ENCODE measurements around the gene CLTB.
"Not testable (repeated sequence)": the region's sequence is repeated elsewhere in the genome, so short reads cannot be mapped to it uniquely, and the experiment has no call there.

The CLTB gene, protein sequence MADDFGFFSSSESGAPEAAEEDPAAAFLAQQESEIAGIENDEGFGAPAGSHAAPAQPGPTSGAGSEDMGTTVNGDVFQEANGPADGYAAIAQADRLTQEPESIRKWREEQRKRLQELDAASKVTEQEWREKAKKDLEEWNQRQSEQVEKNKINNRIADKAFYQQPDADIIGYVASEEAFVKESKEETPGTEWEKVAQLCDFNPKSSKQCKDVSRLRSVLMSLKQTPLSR

DNA sequence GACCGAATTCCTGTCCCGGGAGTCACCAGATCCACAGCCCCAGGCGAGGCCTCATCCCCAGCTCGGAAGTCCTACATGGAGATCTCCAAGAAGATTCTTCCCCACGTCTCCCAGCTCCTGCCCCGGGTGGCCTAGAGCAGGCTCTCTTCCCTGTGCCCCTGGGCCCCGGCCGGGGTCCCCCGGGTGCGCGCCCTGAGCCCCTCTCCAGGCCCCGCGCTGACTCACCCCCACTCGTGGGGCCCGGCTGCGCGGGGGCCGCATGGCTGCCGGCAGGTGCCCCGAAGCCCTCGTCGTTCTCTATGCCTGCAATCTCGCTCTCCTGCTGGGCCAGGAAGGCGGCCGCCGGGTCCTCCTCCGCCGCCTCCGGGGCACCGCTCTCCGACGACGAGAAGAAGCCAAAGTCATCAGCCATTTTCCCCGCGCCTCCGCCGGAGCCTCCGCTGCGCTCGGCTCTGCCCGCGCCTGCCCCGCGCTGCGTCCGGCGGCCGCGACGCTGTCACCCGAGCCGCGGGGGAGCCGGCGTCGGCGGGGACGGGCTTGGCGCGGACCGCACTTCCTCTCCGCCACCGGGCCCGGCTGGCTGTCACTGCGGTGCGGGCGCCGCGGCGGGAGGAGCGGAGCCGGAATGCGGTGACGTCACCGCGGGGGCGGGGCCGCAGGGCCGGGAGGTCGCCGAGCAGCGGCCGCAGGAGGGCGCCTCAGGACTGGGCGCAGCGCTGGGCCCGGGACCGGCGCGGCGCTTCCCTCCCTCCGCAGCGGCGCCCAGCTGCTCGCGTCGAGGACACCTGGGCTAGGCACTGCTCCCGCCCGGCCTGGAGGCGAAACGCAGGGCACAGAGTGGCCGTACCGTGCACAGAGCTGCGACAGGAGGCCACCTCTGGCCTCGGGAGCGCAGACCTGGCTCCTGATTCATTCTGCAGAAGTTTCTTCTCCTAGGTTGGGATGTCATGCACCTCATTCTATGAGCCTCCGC is at the start of gene CLTB:
TSS of gene CLTB (minus strand) at position 588 of the 973 bp plus-strand sequence. CDS start at position 412, 176 bp downstream.
- DNase-seq (ENCODE audit: low read depth): peak; percentile 92

DNA sequence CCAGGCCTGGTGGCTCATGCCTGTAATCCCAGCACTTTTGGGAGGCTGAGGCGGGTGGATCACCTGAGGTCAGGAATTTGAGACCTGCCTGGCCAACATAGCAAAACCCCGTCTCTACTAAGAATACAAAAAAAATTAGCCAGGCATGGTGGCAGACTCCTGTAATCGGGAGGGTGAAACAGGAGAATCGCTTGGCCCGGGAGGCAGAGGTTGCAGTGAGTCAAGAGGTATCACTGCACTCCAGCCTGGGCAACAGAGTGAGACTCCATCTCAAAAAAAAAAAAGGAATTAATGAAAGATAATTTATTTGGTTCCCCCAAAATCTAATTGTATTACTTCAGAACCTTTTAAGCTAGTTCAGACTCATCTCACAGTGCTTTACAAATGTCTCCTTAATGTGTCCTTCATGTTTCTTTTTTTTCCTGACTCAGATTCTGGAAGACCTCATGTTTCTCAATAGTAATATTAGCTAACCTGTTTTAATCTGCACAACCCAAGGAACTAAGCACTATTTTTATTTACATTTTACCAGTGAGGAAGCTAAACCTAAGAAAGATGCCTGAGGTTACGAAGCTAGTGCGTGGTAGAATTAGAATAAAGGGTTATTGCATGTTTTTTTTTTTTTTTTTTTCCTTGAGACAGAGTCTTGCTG is 46.9 kb upstream of the CLTB start:
- DNase-seq (ENCODE audit: low read depth): no peak

DNA sequence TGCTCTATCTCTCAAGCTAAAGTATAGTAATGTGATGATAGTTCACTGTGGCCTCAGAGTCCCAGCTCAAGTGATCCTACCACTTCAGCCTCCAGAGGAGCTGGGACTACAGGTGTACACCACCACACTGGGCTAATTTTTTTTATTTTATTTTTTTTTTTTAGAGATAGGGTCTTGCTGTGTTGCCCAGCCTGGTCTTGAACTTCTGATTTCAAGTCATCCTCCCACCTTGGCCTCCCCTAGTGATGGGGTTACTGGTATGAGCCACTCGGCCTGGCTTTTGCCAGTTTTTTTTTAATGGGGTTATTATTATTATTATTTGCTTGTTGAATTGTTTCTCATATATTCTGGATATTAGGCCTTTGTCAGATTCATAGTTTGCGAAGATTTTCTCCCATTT is 45.0 kb upstream of the CLTB start:
- DNase-seq (ENCODE audit: low read depth): no peak

DNA sequence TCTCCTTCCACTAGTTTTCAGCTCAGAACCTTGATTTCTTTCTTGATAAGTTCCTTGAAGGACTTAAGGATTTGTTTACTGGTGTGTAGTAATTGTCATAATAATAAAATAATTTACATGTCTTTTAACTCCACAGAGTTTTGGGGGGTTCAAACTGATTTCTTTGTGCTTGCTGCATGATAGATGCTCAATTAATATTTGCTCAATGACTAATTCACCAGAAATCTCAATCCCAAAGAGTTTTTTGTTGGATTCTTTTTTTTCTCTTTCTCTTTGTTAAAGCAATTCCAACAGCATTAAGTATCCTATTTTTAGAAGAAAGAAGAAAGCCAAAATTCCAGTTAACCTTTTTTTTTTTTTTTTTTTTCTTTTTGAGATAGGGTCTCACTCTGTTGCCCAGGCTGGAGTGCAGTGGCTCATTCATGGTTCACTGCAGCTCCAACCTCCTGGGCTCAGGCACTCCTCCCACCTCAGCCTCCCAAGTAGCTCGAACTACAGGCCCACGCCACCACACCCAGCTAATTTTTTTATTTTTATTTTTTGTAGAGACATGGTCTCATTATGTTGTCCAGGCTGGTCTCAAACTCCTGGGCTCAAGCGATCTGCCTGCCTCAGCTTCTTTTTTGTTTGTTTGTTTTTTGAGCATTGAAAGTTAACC is 42.7 kb upstream of the CLTB start:
- no peak for DNase-seq (ENCODE audit: low read depth)

DNA sequence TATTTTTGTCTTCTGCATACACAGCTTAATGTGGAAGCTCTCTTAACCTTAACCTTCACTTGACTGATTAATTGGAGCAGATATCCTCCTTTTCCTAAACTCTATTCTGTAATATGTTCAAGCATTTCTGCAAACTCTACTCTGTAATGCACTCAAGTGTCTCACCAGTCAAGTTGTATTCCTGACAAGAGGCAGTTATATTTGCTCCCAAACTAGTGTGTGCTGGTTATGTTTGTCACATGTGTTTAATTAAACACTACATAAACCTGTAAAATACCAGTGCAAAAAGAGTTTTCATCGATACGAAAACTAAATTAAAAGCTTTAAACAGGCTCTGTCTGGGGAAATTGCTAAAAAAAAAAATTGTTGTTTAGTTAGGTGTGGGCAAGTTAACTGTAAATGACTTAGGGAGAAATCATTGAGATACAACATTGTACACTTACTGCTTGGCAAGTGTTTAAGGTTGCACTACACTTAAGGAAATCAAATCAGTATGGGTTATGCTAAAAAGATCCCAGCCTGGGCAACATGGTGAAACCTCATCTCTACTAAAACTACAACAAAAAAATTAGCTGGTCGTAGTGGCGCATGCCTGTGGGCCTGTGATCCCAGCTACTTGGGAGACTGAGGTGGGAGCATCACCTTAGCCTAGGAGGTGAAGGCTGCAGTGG is 38.5 kb upstream of the CLTB start:
- DNase-seq (ENCODE audit: low read depth): no peak

DNA sequence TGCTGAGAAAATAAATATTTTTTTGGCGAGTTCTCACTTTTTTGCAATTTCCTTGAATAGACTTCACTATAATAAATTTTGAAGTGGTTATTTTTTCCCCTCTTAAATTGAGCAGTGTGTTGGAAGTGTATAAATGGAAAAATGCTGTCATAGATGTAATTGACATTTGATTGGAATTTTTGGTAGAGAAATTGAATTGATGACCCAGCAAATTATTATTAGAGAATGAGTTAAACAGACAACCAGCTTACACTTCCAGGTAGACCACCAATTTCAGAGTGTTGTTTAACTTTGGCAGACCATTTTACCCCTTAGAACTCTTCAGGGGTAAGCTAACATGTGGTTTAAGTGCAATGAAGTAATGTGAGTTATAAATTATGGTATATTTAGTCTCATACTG is 33.7 kb upstream of the CLTB start:
- DNase-seq (ENCODE audit: low read depth): no peak

DNA sequence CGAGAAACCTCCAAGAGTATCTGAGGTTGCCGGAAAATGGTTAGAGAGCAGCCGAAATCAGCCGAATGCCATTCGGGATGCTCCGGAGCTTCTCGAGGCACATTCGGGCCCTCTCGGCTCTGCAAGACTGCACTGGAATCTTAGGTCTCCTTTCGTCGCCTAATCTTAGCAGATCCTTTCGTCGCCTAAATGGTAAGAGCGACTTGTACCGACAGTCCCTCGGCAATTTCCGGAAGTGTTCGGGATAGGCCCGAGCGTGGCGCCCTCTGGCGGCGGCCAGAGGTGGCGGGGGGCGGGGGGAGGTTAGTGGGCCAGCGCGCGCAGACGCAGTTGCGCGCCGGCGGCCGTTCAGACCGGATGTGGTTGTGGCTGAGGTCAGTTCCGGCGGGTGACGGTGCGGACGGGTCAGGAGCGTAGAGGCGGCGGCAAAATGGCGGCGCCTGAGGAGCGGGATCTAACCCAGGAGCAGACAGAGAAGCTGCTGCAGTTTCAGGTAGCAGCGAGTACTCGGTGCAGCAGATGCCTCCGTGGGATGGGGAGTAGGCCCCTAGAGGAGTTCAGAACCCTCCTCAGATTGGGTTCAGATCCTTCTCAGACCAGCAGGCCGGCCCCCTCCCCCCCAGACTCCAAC is 31.8 kb upstream of the CLTB start, which contains the start of gene FAF2:
TSS of gene FAF2 (plus strand) at position 408 of the 631 bp plus-strand sequence. CDS start at position 431, 23 bp downstream.
- peak; percentile 100 for DNase-seq (ENCODE audit: low read depth)

DNA sequence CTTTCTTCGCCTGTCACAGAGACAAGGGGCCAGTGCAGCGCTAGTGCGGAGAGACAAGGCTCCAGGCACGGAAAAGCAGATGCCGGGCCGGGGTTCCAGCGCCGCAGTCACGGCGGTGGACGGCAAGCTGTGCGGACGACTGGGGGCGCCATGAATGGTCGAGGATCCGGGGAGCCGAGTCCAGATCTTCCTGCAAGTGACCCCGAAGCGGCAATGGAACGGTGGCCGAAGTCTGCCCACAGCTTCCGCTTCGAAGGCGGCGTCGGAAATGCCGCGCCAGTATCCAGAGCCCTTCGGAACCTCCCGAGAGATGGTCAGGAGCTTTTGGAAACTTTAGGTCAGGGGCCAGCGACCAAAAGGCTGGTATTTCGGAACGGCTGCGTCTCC is 31.2 kb upstream of the CLTB start:
- DNase-seq (ENCODE audit: low read depth): no peak

DNA sequence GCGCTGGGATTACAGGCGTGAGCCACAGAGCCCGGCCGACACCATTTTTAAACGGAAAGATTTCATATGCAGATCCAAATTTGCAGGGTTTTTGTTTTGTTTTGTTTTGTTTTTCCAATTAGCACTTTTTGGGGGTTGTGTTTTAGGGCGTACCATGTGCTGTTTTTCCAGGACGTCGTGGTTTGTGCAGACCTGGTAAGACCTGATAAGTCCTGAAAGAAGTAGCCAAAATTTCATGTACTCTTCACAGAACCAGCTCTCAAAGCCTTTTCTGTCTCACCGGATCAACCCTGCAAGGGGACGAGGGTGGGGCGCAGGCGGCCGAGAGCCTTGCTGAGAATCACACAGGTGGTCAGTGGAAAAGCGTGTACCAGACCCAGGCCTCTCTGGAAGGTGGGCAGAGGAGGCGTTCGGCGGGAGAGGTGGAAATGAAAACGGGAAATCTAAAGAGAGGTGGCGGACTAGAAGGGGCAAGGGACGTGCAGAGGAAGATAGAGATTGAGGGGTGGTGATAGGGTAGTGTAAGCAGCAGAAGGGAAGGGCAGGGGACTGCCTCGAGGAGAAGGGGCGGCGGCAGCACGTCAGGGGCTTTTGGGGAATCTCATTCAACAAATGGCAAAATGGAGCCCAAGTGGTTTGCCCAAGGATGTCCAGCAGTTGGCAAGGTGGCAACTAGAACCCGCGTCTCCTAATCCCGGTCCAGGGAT is 30.7 kb upstream of the CLTB start:
- peak; percentile 3 for DNase-seq (ENCODE audit: low read depth)

DNA sequence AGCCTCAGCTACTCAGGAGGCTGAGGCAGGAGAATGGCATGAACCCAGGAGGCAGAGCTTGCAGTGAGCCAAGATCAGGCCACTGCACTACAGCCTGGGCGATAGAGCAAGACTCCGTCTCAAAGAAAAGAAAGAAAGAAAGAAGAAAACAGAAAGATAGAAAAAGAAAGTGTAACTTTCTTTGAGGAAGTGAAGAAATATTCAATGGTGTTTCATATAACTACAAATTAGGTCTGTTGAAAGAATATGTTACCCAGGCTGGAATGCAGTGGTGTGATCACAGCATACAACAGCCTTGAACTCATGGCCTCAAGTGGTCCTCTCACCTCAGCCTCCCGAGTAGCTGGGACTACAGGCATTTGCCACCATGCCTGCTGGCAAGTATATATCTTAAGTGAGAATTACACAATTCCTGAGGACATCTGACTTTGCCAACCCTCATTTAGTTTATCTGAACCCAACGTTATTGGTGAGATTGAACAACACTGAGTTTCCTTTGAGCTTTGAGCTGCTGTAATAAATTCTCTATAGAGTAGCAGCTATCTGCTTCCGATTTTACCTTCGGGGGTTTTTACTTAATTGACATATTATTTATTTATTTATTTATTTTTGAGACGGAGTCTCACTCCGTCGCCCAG is 29.8 kb upstream of the CLTB start:
- DNase-seq (ENCODE audit: low read depth): no peak

DNA sequence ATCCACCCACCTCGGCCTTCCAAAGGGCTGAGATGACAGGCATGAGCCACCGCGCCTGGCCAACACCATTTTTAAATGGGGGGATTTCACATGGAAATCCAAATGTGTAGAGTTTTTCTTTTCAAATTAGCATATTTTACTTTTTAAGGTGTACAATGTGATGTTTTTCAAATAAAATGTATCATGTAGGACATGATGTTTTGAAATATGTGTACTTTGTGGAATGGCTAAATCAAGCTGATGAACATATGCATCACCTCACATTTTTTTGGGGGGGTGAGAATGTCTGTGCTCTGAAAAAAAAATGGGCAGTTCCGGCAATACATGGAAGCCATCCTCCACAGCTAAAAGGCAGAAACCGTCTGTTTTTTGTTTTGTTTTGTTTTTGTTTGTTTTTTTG is 28.4 kb upstream of the CLTB start:
- no peak for DNase-seq (ENCODE audit: low read depth)

DNA sequence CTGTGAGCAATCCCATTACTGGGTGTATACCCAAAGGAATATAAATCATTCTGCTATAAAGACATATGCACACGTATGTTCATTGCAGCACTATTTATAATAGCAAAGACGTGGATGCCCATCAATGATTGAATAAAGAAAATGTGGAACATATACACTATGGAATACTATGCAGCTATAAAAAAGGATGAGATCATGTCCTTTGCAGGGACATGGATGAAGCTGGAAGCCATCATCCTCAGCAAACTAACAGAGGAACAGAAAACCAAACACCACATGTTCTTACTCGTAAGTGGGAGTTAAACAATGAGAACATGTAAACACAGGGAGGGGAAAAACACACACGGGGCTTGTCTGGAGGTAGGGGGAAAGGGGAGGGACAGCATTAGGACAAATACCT is 26.6 kb upstream of the CLTB start:
- not testable (repeated sequence) for DNase-seq (ENCODE audit: low read depth)

DNA sequence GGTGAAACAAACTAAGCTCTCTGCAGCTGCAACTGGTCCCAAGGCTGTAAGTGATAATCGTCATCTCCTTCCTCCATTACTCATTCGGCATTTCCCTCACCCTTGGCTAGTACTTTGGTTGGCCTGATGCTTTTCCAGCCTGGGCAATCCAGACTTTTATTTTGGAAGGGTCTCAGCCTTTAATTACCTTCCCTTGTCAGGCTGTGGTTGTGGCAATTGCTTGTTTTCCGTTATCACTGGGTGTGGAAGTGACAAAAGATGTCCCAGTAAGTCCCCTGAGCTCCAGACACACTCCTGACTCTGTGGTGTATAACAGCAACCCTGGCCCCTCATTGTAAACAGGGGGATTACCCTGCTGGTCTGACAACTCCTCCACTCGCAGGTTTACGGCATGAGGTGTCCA is 25.6 kb upstream of the CLTB start:
- DNase-seq (ENCODE audit: low read depth): no peak

DNA sequence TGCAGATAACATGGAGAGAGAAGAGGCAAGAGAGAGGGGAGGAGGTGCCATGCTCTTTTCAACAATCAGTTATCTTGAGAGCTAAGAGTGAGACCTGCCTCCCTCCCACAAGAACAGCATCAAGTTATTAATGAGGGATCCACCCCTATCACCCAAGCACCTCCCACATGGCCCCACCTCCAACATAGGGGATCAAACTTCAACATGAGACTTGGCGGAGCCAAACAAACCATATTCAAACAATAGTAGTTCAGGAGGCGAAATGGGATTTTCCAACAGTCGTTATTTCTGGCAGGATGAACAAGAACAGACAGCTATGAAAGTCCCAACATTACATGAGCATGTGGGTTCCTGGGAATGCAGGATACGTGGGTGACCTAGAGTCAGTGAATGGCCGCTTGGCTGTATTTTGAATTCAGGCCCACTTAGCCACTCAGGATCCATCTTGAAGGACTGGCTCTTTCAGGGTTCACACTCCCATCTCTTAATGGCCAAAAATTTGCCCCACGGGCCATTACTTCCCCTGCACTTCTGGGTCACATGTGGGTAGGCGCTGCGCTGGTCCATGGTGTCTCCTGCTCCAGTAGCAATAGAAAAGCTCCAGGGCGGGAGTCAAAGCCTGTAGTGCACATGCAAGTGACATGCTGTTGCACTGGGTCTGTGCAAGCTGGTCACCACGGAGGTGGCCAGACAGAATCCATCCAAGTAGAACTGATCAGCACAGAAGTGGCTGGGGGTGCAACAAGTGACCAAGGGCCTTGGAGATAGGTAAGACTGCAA is 24.8 kb upstream of the CLTB start:
- no peak for DNase-seq (ENCODE audit: low read depth)

DNA sequence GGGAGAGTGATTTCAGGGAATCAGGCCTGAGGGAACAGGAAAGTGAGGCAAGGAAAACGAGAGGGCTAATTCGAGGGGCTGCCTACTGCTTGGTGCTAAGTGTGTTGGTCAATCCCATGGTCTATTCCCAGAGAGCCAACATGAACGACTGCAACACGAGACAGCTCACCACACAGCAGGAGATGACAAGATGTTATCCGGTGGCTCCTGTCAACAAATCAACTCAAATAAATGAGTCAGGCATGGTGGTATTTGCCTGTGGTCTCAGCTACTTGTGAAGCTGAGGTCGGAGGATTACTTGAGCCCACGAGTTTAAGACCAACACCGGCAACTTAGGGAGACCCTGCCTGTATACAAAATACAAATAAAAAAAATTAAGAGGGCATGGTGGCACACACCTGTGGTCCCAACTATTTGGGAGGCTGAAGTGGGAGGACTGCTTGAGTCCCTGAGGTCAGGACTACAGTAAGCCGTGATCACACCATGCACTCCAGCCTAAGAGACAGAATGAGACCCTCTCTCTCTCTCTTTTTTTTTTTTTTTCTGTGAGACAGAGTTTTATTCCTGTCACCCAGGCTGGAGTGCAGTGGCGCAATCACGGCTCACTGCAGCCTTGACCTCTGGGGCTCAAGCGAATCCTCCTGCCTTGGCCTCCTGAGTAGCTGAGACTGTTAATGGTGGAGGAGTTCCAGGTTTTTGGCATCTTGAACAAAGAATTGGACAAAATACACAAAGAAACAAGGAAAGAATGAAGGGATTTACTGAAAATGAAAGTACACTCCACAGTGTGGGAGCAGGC is 22.8 kb upstream of the CLTB start:
- DNase-seq (ENCODE audit: low read depth): no peak

DNA sequence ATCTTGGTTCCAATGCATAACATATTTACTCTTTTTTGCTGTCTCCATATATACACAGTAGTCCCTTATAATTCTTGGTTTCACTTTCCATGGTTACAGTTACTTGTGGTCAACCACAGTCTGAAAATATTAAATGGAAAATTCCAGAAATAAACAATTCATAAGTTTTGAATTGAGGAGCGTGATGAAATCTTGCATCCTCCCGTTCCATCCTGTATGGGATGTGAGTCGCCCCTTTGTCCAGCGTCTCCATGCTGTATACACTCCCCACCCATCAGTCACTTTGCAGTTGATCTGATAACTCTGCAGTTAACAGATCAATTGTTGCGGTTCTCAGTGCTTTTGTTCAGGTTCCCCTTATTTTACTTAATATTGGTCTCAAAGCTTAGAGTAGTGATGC is 20.3 kb upstream of the CLTB start:
- DNase-seq (ENCODE audit: low read depth): no peak

DNA sequence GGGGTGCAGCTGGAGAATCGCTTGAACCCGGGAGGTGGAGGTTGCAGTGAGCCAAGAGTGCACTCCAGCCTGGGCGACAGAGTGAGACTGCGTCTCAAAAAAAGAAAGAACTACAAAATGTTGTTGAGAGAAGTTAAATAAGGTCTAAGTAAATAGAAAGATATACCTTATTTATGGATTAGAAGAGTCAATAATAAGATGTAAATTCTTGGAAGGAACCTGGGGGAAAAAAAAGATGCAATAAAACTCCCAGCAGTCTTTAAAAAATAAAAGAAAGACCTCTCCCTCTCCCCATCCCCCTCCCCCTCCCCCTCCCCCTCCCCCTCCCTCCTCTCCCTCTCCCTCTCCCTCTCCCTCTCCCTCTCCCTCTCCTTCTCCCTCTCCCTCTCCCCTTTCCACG is 16.4 kb upstream of the CLTB start:
- no peak for DNase-seq (ENCODE audit: low read depth)

DNA sequence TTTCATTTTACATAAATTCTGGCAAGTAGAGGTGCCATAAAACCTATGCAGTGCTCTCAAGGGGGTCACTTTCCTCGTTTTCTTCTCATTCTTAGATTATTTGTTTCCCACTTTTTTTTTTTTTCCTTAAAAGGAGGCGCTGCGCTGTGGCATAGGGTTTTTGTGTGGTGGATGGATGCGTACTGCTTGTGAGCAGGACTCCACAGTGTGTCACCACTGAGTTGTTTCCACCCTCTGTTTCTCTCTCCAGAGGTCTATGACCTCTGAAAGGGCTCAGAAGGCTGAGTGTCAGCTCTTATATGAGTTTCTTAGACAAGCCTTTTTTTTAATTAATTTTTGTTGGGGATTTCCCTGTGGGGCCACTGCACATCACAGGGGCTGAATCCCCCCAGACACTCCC is 13.6 kb upstream of the CLTB start:
- no peak for DNase-seq (ENCODE audit: low read depth)
